Measurements from ENCODE around the gene CD80. TPM values are rescaled to one million over a fixed set of nuclear protein-coding genes. Genes with fewer than 3 reads are reported as not detected.
A peak's percentile ranks its signal among the peaks of the same experiment; 100 is the strongest.

CD80 gene
- total and polyA plus RNA-seq, 10 of the 15 experiments (the other 5 are each of a cell fraction or from before 2014, with no cell fraction given) = 41.4 to 137 (median 58.1) TPM

GRCh38 chr3:119555929-119556328 is 3.5 kb downstream of the CD80 start:
- CTCF ChIA-PET = interaction anchor here (0.6 to 6.0 kb wide), 9 partner anchors 15 to 125 kb away, joined by 3 to 46 read pairs (median 4); no protein-coding TSS in a partner anchor
- POLR2A ChIA-PET = interaction anchor here (0.7 to 6.4 kb wide), 13 partner anchors 10 to 125 kb away, joined by 3 to 104 read pairs (median 5); partner anchors contain the start of genes ADPRH, PLA1A and TIMMDC1
- intact Hi-C loops (cut with micrococcal nuclease; ENCODE audit: unreplicated experiment) = loop anchor here (5.0 to 10.0 kb wide), 3 partner anchors 234 to 539 kb away; partner anchors contain the start of gene GSK3B
- DNase-seq (ENCODE audit: low read depth, low spot score) (no peak), FAIRE-seq (no peak), ATAC-seq (no peak)
- H3K9me3 ChIP-seq (replicated peaks; ENCODE audit: control insufficient read depth, insufficient read depth, low read length) = no peaks in the 10 kb centered on the region
- H3K4me3 ChIP-seq = peak overlapping the region; percentile 76
- WGBS (ENCODE audit: insufficient coverage, insufficient replicate concordance, low lambda C conversion rate, missing lambda C conversion rate) = 25% methylated on average over 1 of the region's 1 CpG
- H3K4me1 ChIP-seq (ENCODE audit: control insufficient read depth, insufficient read depth, low read length) = peaks cover 38% of the 10 kb centered on the region
- H3K4me2 ChIP-seq (ENCODE audit: control insufficient read depth, insufficient read depth) = peak overlapping the region; percentile 98
- RAD21 ChIA-PET (ENCODE audit: unreplicated experiment) = interaction anchor here (0.6 to 11.9 kb wide), 11 partner anchors 15 to 333 kb away, joined by 3 to 239 read pairs (median 3); no protein-coding TSS in a partner anchor
- SMC1A ChIA-PET (ENCODE audit: uncharacterized antibody, unreplicated experiment) = interaction anchor here (0.7 to 8.9 kb wide), 23 partner anchors 9 to 673 kb away, joined by 3 to 151 read pairs (median 4); partner anchors contain the start of genes COX17, PLA1A and TIMMDC1
- in situ Hi-C loops (cut with MboI) = no loop called here
- no peaks in the 10 kb centered on the region for H4K20me1 ChIP-seq (ENCODE audit: control insufficient read depth, insufficient read depth)
- peaks cover 0 to 3% of the 10 kb centered on the region in 2 experiments; a peak in 1 of 4 replicates for H3K36me3 ChIP-seq (ENCODE audit: control insufficient read depth in 2 of 2, insufficient read depth in 2 of 2, low read length in 1 of 2)
- peaks cover 97% of the 10 kb centered on the region for H3K79me2 ChIP-seq (ENCODE audit: control insufficient read depth, insufficient read depth, low read length)
- TSS peak; percentile 30 for BruUV-seq (replicated peaks)
- H3K9ac ChIP-seq (ENCODE audit: control insufficient read depth, insufficient read depth, low read length) = peak overlapping the region; percentile 99
- H3K27me3 ChIP-seq (replicated peaks in 1 of 2; ENCODE audit: control insufficient read depth in 2 of 2, insufficient read depth in 2 of 2, low read length in 1 of 2) = no peaks in the 10 kb centered on the region
- H3K27ac ChIP-seq (ENCODE audit: control insufficient read depth, insufficient read depth) = peak overlapping the region; percentile 98
- no peak overlapping the region for H2AFZ ChIP-seq (ENCODE audit: control insufficient read depth, low read depth, low read length)
- TF ChIP-seq PBX3 (IDR thresholded peaks at IDR 0.05; ENCODE audit: insufficient replicate concordance, low read depth, low read length) (no peak), ZBTB11 (CRISPR knock-in tag; IDR thresholded peaks at IDR 0.05) (peak; percentile 21; the same call in 1 of the 2 replicates), USF1 (IDR thresholded peaks at IDR 0.05; ENCODE audit: borderline replicate concordance, extremely low read length, insufficient read depth, low read depth, low read length) (no peak), HCFC1 (IDR thresholded peaks at IDR 0.05; ENCODE audit: low read length) (no peak), ELK1 (IDR thresholded peaks at IDR 0.05; ENCODE audit: low read depth, low read length) (no peak), DPF2 (IDR thresholded peaks at IDR 0.05) (peak; percentile 85), ZNF274 (IDR thresholded peaks at IDR 0.05; ENCODE audit: insufficient read depth, insufficient read length) (no peak), NFYA (IDR thresholded peaks at IDR 0.05; ENCODE audit: borderline replicate concordance, low read depth, low read length) (no peak), NBN (IDR thresholded peaks at IDR 0.05) (0 out of 2 replicates have a peak, but pooled peaks have one; percentile 7), PKNOX1 (IDR thresholded peaks at IDR 0.05) (no peak), MYB (IDR thresholded peaks at IDR 0.05; ENCODE audit: borderline replicate concordance, low read depth, low read length) (no peak)
